Right ventricle myocardium inferior (tissue), 1 donor: ENCODE results near the gene NGEF. TPM values are rescaled to one million over a fixed set of nuclear protein-coding genes. Genes with fewer than 3 reads are reported as not detected.
"Not testable (repeated sequence)": the region's sequence is repeated elsewhere in the genome, so short reads cannot be mapped to it uniquely, and the experiment has no call there.

ENCODE experiments used
- ATAC-seq: fragments of 200-7000 bp; cut with Tn5 transposase; one replicate; pipeline ENCODE4 v1.9.1; 2020; ENCODE audit warnings: mild to moderate bottlenecking, moderate library complexity
- DNase-seq: peaks from one replicate; pipeline ENCODE4 v3.0.0; 2021; ENCODE audit errors: missing footprints
- intact Hi-C: fragments of 100-400 bp; cut with DNase I; formaldehyde crosslinking; loops from one replicate; pipeline ENCODE4 v1.11.0; 2022
- total RNA-seq: library from RNA; stranded (reverse); fragmentation: NEBNext Ultra II Directional; extraction: Animal tissue kit (Norgen Biotek cat#: 25700); gene quantifications from one replicate; pipeline ENCODE4 v1.2.1, GENCODE V29; 2021
- donor health status: DM: no; HTN: yes; CAD: no; lungs with severe emphysema.

NGEF gene
- total RNA-seq, 1 donor from 2014 or later, result 0.51 TPM

GRCh38 chr2:232925153-232925820 lies 87.8 kb downstream of the NGEF start:
- DNase-seq (no peak), ATAC-seq (no peak)
- intact Hi-C loops, result no loop called here

- DNase-seq, result no peak
- ATAC-seq, result no peak
- intact Hi-C loops, result no loop called here
These were observed 88.6 kb downstream of the NGEF start for GRCh38 chr2:232924433-232924832.

- ATAC-seq, result no peak
- DNase-seq, result no peak
- intact Hi-C loops, result no loop called here
These were observed 92.3 kb downstream of the NGEF start for GRCh38 chr2:232920760-232921159.

GRCh38 chr2:232920055-232920454 lies 93.0 kb downstream of the NGEF start:
- no peak for ATAC-seq
- intact Hi-C loops, result no loop called here
- no peak for DNase-seq

- DNase-seq, result no peak
- no peak for ATAC-seq
- intact Hi-C loops, result no loop called here
These were observed 93.9 kb downstream of the NGEF start for GRCh38 chr2:232919141-232919540.

- intact Hi-C loops, result no loop called here
- ATAC-seq, result no peak
- no peak for DNase-seq
These were observed 99.2 kb downstream of the NGEF start for GRCh38 chr2:232913903-232914302.

- intact Hi-C loops, result no loop called here
- no peak for ATAC-seq
- DNase-seq, result no peak
These were observed 101.3 kb downstream of the NGEF start for GRCh38 chr2:232911712-232912277.

- intact Hi-C loops, result no loop called here
- ATAC-seq, result no peak
These were observed 102.7 kb downstream of the NGEF start for GRCh38 chr2:232910376-232910775.

GRCh38 chr2:232908695-232909094 lies 104.4 kb downstream of the NGEF start:
- DNase-seq (no peak), ATAC-seq (no peak)
- intact Hi-C loops, result no loop called here

More at GRCh38 chr2:232910376-232910775, 102.7 kb downstream of the NGEF start:
- DNase-seq, result peak; percentile 51

- ATAC-seq, intact Hi-C loops: not testable (repeated sequence)
- DNase-seq, result peak; percentile 4
These were observed 105.4 kb downstream of the NGEF start for GRCh38 chr2:232907718-232908085.

GRCh38 chr2:232906867-232907717 lies 106.0 kb downstream of the NGEF start:
- intact Hi-C loops, ATAC-seq: not testable (repeated sequence)

GRCh38 chr2:232903989-232904388 lies 109.1 kb downstream of the NGEF start:
- ATAC-seq, result no peak
- DNase-seq, result peak; percentile 15
- intact Hi-C loops, result no loop called here

More at GRCh38 chr2:232906867-232907717, 106.0 kb downstream of the NGEF start:
- not testable (repeated sequence) for DNase-seq

- intact Hi-C loops, result no loop called here
- ATAC-seq (no peak), DNase-seq (peak; percentile 43)
These were observed 111.1 kb downstream of the NGEF start for GRCh38 chr2:232901736-232902578.

GRCh38 chr2:232900811-232901735 lies 112.0 kb downstream of the NGEF start:
- intact Hi-C loops, result no loop called here
- ATAC-seq, result no peak

GRCh38 chr2:232898592-232899543 lies 114.2 kb downstream of the NGEF start:
- intact Hi-C loops, result no loop called here
- peak; percentile 23 for ATAC-seq
- peak; percentile 14 for DNase-seq

More at GRCh38 chr2:232900811-232901735, 112.0 kb downstream of the NGEF start:
- DNase-seq, result peak; percentile 61

GRCh38 chr2:232897598-232898408 lies 115.3 kb downstream of the NGEF start:
- peak; percentile 32 for DNase-seq

More at GRCh38 chr2:232897598-232898408, 115.3 kb downstream of the NGEF start:
- intact Hi-C loops, result no loop called here
- no peak for ATAC-seq
